Endodermal cell (in vitro differentiated cells): Measurements from ENCODE around the gene STEAP1B. TPM values are rescaled to one million over a fixed set of nuclear protein-coding genes. Genes with fewer than 3 reads are reported as not detected.
"Not testable (repeated sequence)": the region's sequence is repeated elsewhere in the genome, so short reads cannot be mapped to it uniquely, and the experiment has no call there.

Experiments used
- DNase-seq: peaks from one replicate; pipeline ENCODE4 v3.0.0-alpha.2; 2017
- H3K27ac ChIP-seq: 2 replicates; pipeline ENCODE4 v1.5.1; 2013; ENCODE audit warnings: mild to moderate bottlenecking, low read depth, low read length, moderate library complexity
- H3K27me3 ChIP-seq: 2 replicates; pipeline ENCODE4 v1.6.1; 2013; ENCODE audit warnings: mild to moderate bottlenecking, low read length, moderate library complexity; ENCODE audit not compliant: insufficient read depth, control insufficient read depth, poor library complexity, severe bottlenecking
- H3K36me3 ChIP-seq: 2 replicates; pipeline ENCODE4 v1.7.0; 2013; ENCODE audit warnings: mild to moderate bottlenecking, low read length, moderate library complexity; ENCODE audit not compliant: control insufficient read depth, insufficient read depth
- H3K4me1 ChIP-seq: one replicate; pipeline ENCODE4 v1.7.0; 2013; ENCODE audit warnings: low read length; ENCODE audit not compliant: control insufficient read depth, insufficient read depth
- H3K4me3 ChIP-seq: 2 replicates; pipeline ENCODE4 v1.5.1; 2013; ENCODE audit warnings: mild to moderate bottlenecking, low read length, moderate library complexity
- H3K9ac ChIP-seq: 2 replicates; pipeline ENCODE4 v1.6.1; 2013; ENCODE audit warnings: mild to moderate bottlenecking, low read length, moderate library complexity; ENCODE audit not compliant: poor library complexity, severe bottlenecking; ENCODE audit errors: extremely low read depth
- H3K9me3 ChIP-seq: 2 replicates; pipeline ENCODE4 v1.6.1; 2013; ENCODE audit warnings: mild to moderate bottlenecking, low read length, moderate library complexity; ENCODE audit not compliant: control insufficient read depth
- H3K27ac Mint-ChIP-seq: 2 replicates; pipeline ENCODE4 v1.8.0; 2020; ENCODE audit warnings: mixed read lengths
- H3K27me3 Mint-ChIP-seq: 2 replicates; pipeline ENCODE4 v1.8.0; 2021; ENCODE audit warnings: mild to moderate bottlenecking, mixed read lengths; ENCODE audit not compliant: insufficient read depth
- H3K36me3 Mint-ChIP-seq: 2 replicates; pipeline ENCODE4 v1.8.0; 2020; ENCODE audit warnings: low read depth, mixed read lengths
- H3K4me1 Mint-ChIP-seq: 2 replicates; pipeline ENCODE4 v1.8.0; 2020; ENCODE audit warnings: mixed read lengths
- H3K4me3 Mint-ChIP-seq: 2 replicates; pipeline ENCODE4 v1.8.0; 2020; ENCODE audit warnings: mild to moderate bottlenecking, moderate library complexity, mixed read lengths
- H3K9me3 Mint-ChIP-seq: 2 replicates; pipeline ENCODE4 v1.8.0; 2020; ENCODE audit warnings: mild to moderate bottlenecking, mixed read lengths
- CTCF ChIP-seq: fragments of 200-600 bp; sonication (generic); conservative IDR thresholded peaks from 2 replicates; pipeline ENCODE4 v1.5.0; 2021; ENCODE audit warnings: antibody characterized with exemption, mild to moderate bottlenecking
- WGBS, 2 experiments: methylation state at CpG; one replicate each; pipeline versions ENCODE4 v1.1.5 to v1.1.7; 2013; ENCODE audit warnings: missing lambda C conversion rate in 2 of 2, mixed read lengths in 1 of 2; ENCODE audit not compliant: insufficient coverage in 1 of 2, insufficient read length in 1 of 2; 5-methylcytosine and 5-hydroxymethylcytosine counted together
- total RNA-seq, 2 donors: library from RNA; stranded (reverse); fragmentation: NEBNext Ultra II Directional in 1 of 2; extraction: Animal tissue kit (Norgen Biotek cat#: 25700) in 1 of 2; gene quantifications; 2 replicates in 1 of 2; 3 replicates in 1 of 2; pipeline ENCODE4 v1.2.1, GENCODE V29; 2021

STEAP1B gene
- total RNA-seq, 2 donors from 2014 or later: 30.5 to 54.2 TPM

GRCh38 chr7:22541789-22542188 is 41.8 kb upstream of the STEAP1B start:
- Mint-ChIP-seq H3K36me3 (peaks cover 2% of the 10 kb centered on the region), H3K9me3 (no peaks in the 10 kb centered on the region), H3K27me3 (no peaks in the 10 kb centered on the region), H3K4me3 (no peak overlapping the region), H3K27ac (no peak overlapping the region), H3K4me1 (no peaks in the 10 kb centered on the region)
- Histone ChIP-seq H3K4me3 (no peak overlapping the region), H3K4me1 (no peaks in the 10 kb centered on the region), H3K9ac (no peak overlapping the region), H3K27ac (no peak overlapping the region), H3K9me3 (no peaks in the 10 kb centered on the region), H3K27me3 (no peaks in the 10 kb centered on the region), H3K36me3 (no peaks in the 10 kb centered on the region)
- no peak for DNase-seq
- no peak for TF ChIP-seq CTCF
- 93 to 100% methylated on average over 4 to 6 of the region's 6 CpGs for WGBS, 2 experiments

GRCh38 chr7:22528537-22528936 is 28.5 kb upstream of the STEAP1B start:
- DNase-seq, H3K36me3 ChIP-seq, H3K4me1 ChIP-seq, H3K27ac ChIP-seq, H3K27me3 Mint-ChIP-seq, H3K9me3 ChIP-seq, H3K9ac ChIP-seq, H3K4me1 Mint-ChIP-seq, H3K4me3 Mint-ChIP-seq, H3K27ac Mint-ChIP-seq, H3K4me3 ChIP-seq, H3K27me3 ChIP-seq: not testable (repeated sequence)
- Mint-ChIP-seq H3K36me3 (peaks cover 23% of the 10 kb centered on the region), H3K9me3 (peaks cover 20% of the 10 kb centered on the region)
- WGBS, 2 experiments: 83% methylated on average over 3 of the region's 14 CpGs; no CpG with 5 or more reads in 1 of the 2 experiments

GRCh38 chr7:22524353-22524947 is 24.5 kb upstream of the STEAP1B start:
- H3K4me3 Mint-ChIP-seq, H3K4me3 ChIP-seq, H3K36me3 ChIP-seq, H3K9ac ChIP-seq, H3K4me1 ChIP-seq, DNase-seq, H3K27me3 ChIP-seq, H3K4me1 Mint-ChIP-seq, H3K27ac ChIP-seq, H3K27me3 Mint-ChIP-seq, H3K9me3 ChIP-seq: not testable (repeated sequence)
- WGBS, 2 experiments: 61 to 71% methylated on average over 3 to 4 of the region's 5 CpGs
- Mint-ChIP-seq H3K9me3 (peaks cover 36% of the 10 kb centered on the region), H3K36me3 (peaks cover 37% of the 10 kb centered on the region), H3K27ac (peak overlapping the region; percentile 33)

- not testable (repeated sequence) for H3K9me3 ChIP-seq, DNase-seq, H3K4me1 ChIP-seq, H3K27ac Mint-ChIP-seq, H3K27ac ChIP-seq, H3K4me3 Mint-ChIP-seq, H3K4me3 ChIP-seq, H3K4me1 Mint-ChIP-seq, H3K27me3 ChIP-seq, H3K27me3 Mint-ChIP-seq, H3K36me3 ChIP-seq, H3K9ac ChIP-seq
- Mint-ChIP-seq H3K36me3 (peaks cover 41% of the 10 kb centered on the region), H3K9me3 (peaks cover 39% of the 10 kb centered on the region)
- 89 to 100% methylated on average over 2 to 14 of the region's 16 CpGs for WGBS, 2 experiments
Measured at GRCh38 chr7:22523478-22524352, 23.7 kb upstream of the STEAP1B start.

GRCh38 chr7:22519560-22519959 is 19.6 kb upstream of the STEAP1B start:
- Mint-ChIP-seq H3K36me3 (peaks cover 18% of the 10 kb centered on the region), H3K9me3 (peaks cover 19% of the 10 kb centered on the region)
- not testable (repeated sequence) for H3K4me1 Mint-ChIP-seq, H3K27ac Mint-ChIP-seq, H3K4me1 ChIP-seq, H3K36me3 ChIP-seq, H3K4me3 ChIP-seq, H3K27ac ChIP-seq, H3K9me3 ChIP-seq, H3K27me3 Mint-ChIP-seq, H3K4me3 Mint-ChIP-seq, H3K27me3 ChIP-seq, H3K9ac ChIP-seq, DNase-seq
- WGBS, 2 experiments: 100% methylated on average over 1 of the region's 1 CpG; no CpG with 5 or more reads in 1 of the 2 experiments

- not testable (repeated sequence) for H3K9ac ChIP-seq, H3K4me3 ChIP-seq, DNase-seq, H3K9me3 ChIP-seq, H3K36me3 ChIP-seq, H3K27ac ChIP-seq, H3K4me1 Mint-ChIP-seq, H3K27me3 ChIP-seq, H3K4me3 Mint-ChIP-seq, H3K27me3 Mint-ChIP-seq, H3K27ac Mint-ChIP-seq, H3K4me1 ChIP-seq
- Mint-ChIP-seq H3K9me3 (peaks cover 19% of the 10 kb centered on the region), H3K36me3 (peaks cover 15% of the 10 kb centered on the region)
- WGBS, 2 experiments: 91% methylated on average over 4 of the region's 4 CpGs; no CpG with 5 or more reads in 1 of the 2 experiments
Measured at GRCh38 chr7:22516950-22517349, 17.0 kb upstream of the STEAP1B start.
